Tongue (tissue), 2 donors: ENCODE results near the gene METTL2A. TPM values are rescaled to one million over a fixed set of nuclear protein-coding genes. Genes with fewer than 3 reads are reported as not detected.
"Not testable (repeated sequence)": the region's sequence is repeated elsewhere in the genome, so short reads cannot be mapped to it uniquely, and the experiment has no call there.

Source experiments
- DNase-seq: peaks from one replicate; pipeline ENCODE4 v3.0.0-alpha.2; 2015
- total RNA-seq: library from RNA; depleted of rRNA; stranded (reverse); fragments of >200 nt; gene quantifications from one replicate; pipeline ENCODE4 v1.2.3, GENCODE V29; 2014

METTL2A gene
- 27.4 TPM for total RNA-seq

- DNase-seq, result peak; percentile 94
Observed at GRCh38 chr17:62423647-62424461, at the start of gene METTL2A. TSS of gene METTL2A (plus strand) at chr17:62423897. CDS start at chr17:62423903, 6 bp downstream.

- no peak for DNase-seq
Observed at GRCh38 chr17:62380253-62380652, 43.4 kb upstream of the METTL2A start, which contains the start of gene EFCAB3. TSS of gene EFCAB3 (plus strand) at chr17:62380553. CDS start at chr17:62382980, 2,427 bp downstream.

- no peak for DNase-seq
Observed at GRCh38 chr17:62381561-62381960, 42.1 kb upstream of the METTL2A start.

- no peak for DNase-seq
Observed at GRCh38 chr17:62388856-62389255, 34.8 kb upstream of the METTL2A start.

GRCh38 chr17:62392908-62393307 is 30.8 kb upstream of the METTL2A start:
- DNase-seq, result no peak

GRCh38 chr17:62398891-62399290 is 24.8 kb upstream of the METTL2A start:
- DNase-seq, result no peak

- no peak for DNase-seq
Observed at GRCh38 chr17:62405451-62405850, 18.2 kb upstream of the METTL2A start.

- DNase-seq, result not testable (repeated sequence)
Observed at GRCh38 chr17:62413090-62413489, 10.6 kb upstream of the METTL2A start.

GRCh38 chr17:62426214-62426613 is 2.5 kb downstream of the METTL2A start:
- not testable (repeated sequence) for DNase-seq

- DNase-seq, result not testable (repeated sequence)
Observed at GRCh38 chr17:62435251-62435650, 11.6 kb downstream of the METTL2A start.

- not testable (repeated sequence) for DNase-seq
Observed at GRCh38 chr17:62441181-62441580, 17.5 kb downstream of the METTL2A start.

GRCh38 chr17:62444063-62444462 is 20.4 kb downstream of the METTL2A start:
- no peak for DNase-seq

GRCh38 chr17:62445791-62446190 is 22.1 kb downstream of the METTL2A start:
- DNase-seq, result not testable (repeated sequence)

GRCh38 chr17:62452195-62452594 is 28.5 kb downstream of the METTL2A start:
- DNase-seq, result not testable (repeated sequence)

GRCh38 chr17:62453041-62453440 is 29.3 kb downstream of the METTL2A start:
- DNase-seq, result not testable (repeated sequence)

- DNase-seq, result not testable (repeated sequence)
Observed at GRCh38 chr17:62453656-62454055, 30.0 kb downstream of the METTL2A start.

GRCh38 chr17:62454111-62454510 is 30.4 kb downstream of the METTL2A start:
- DNase-seq, result not testable (repeated sequence)

- DNase-seq, result no peak
Observed at GRCh38 chr17:62456016-62456415, 32.3 kb downstream of the METTL2A start.

GRCh38 chr17:62458483-62458882 is 34.8 kb downstream of the METTL2A start:
- not testable (repeated sequence) for DNase-seq

GRCh38 chr17:62464422-62464821 is 40.7 kb downstream of the METTL2A start:
- DNase-seq, result not testable (repeated sequence)

GRCh38 chr17:62465271-62465670 is 41.6 kb downstream of the METTL2A start:
- DNase-seq, result not testable (repeated sequence)

GRCh38 chr17:62470666-62471379 is 47.1 kb downstream of the METTL2A start:
- DNase-seq, result peak; percentile 79

- not testable (repeated sequence) for DNase-seq
Observed at GRCh38 chr17:62471380-62471880, 47.7 kb downstream of the METTL2A start.
